ENCODE results near the gene TRIM69. TPM values are rescaled to one million over a fixed set of nuclear protein-coding genes. Genes with fewer than 3 reads are reported as not detected.
"Not testable (repeated sequence)": the region's sequence is repeated elsewhere in the genome, so short reads cannot be mapped to it uniquely, and the experiment has no call there.

TRIM69 gene
- polyA plus RNA-seq, 4 donors = 8.1 to 18.5 (median 10.9) TPM

DNA sequence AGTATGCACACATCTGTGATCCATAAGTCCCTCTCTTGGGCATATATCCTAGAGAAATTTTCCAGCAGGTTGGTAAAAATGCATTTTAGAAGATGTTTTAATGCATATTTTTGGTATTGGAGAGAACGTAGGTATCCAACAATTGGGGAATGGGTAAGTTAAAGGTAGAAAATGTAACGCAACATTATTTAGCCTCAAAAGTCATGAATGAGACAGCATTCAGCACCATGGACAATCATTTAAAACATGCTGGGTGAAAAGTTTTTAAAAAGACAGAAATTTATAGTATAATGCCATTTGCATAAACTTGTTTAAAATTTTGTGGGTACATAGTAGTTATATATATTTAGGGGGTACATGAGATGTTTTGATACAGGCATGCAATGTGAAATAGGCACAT is 43.4 kb downstream of the TRIM69 start:
- no peak overlapping the region for H3K27ac ChIP-seq (ENCODE audit: low read depth in 1 of 3, low read length in 2 of 3)
- H3K27me3 ChIP-seq (ENCODE audit: control insufficient read depth in 3 of 3, insufficient read depth in 3 of 3, low read length in 3 of 3) = no peaks in the 10 kb centered on the region
- DNase-seq (no peak), FAIRE-seq (no peak)
- peaks cover 0 to 3% (median 0%) of the 10 kb centered on the region in 3 donors for H3K4me1 ChIP-seq (ENCODE audit: control insufficient read depth in 3 of 3, insufficient read depth in 2 of 3, low read depth in 1 of 3, low read length in 2 of 3)
- no peaks in the 10 kb centered on the region for H3K9me3 ChIP-seq (ENCODE audit: control insufficient read depth in 2 of 2, insufficient read depth in 1 of 2, low read depth in 1 of 2, low read length in 1 of 2)
- no peaks in the 10 kb centered on the region for H3K36me3 ChIP-seq (ENCODE audit: control insufficient read depth in 3 of 3, insufficient read depth in 2 of 3, low read depth in 1 of 3, low read length in 3 of 3)
- H3K4me3 ChIP-seq (ENCODE audit: low read depth in 1 of 3, low read length in 3 of 3) = no peak overlapping the region
- WGBS, 3 donors = 95 to 100% (median 96%) methylated on average over 2 of the region's 2 CpGs

DNA sequence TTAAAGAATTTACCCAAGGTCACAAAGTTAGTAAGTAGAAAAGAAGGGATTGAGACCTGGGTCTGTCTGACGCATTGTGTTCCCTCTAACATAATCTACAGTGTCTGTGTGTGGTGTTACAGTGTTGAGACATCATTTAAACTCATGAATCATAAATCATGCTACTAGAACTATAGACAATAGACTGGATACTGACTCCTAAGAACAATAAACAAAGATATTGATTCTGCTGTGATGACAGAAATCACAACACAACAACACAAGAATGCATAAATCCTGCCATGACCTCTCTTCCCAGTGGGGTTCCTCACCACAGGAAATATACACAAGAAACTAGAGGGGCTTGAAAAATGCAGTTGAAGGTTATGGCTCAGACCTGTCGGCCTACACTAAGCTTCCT is 44.3 kb downstream of the TRIM69 start:
- WGBS, 3 donors = 74 to 90% (median 83%) methylated on average over 2 of the region's 2 CpGs
- Histone ChIP-seq H3K4me3 (ENCODE audit: low read depth in 1 of 3, low read length in 3 of 3) (no peak overlapping the region), H3K27ac (ENCODE audit: low read depth in 1 of 3, low read length in 2 of 3) (no peak overlapping the region), H3K36me3 (ENCODE audit: control insufficient read depth in 3 of 3, insufficient read depth in 2 of 3, low read depth in 1 of 3, low read length in 3 of 3) (no peaks in the 10 kb centered on the region), H3K4me1 (ENCODE audit: control insufficient read depth in 3 of 3, insufficient read depth in 2 of 3, low read depth in 1 of 3, low read length in 2 of 3) (peaks cover 0 to 3% (median 0%) of the 10 kb centered on the region in 3 donors), H3K27me3 (ENCODE audit: control insufficient read depth in 3 of 3, insufficient read depth in 3 of 3, low read length in 3 of 3) (no peaks in the 10 kb centered on the region), H3K9me3 (ENCODE audit: control insufficient read depth in 2 of 2, insufficient read depth in 1 of 2, low read depth in 1 of 2, low read length in 1 of 2) (no peaks in the 10 kb centered on the region)
- no peak for DNase-seq
- FAIRE-seq = no peak

DNA sequence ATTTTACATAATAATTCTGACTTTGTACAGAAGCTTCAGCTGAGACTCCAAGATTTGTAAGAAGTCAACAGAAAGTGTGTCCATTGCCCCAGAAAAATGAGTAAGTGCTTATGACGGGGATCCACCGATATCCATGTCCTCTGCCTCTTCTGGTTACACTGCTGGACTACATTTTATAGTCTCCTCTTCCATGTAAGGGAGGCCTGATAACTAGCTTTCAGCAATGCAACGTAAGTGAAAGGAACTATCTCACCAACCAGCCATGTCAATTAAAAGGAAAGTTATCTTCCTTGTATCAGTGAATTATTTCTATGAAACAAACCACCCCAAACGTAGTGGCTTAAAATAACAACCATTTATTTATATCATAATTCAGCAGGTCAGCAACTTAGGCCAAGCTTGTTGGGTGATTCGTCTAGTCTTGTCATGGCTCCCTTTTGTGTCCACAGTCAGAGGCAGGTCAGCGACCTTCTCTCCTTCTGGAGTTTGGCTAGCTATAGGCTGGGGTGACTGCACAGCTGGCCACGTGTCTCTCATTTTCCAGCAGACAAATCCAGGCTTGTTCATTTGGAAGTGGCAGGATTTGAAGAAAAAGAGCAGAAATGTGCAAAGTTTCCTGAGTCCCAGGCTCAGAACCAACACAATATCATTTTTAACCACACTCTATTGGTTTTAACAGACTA is 44.9 kb downstream of the TRIM69 start:
- DNase-seq (no peak), FAIRE-seq (no peak)
- Histone ChIP-seq H3K4me1 (ENCODE audit: control insufficient read depth in 3 of 3, insufficient read depth in 2 of 3, low read depth in 1 of 3, low read length in 2 of 3) (peaks cover 0 to 3% (median 0%) of the 10 kb centered on the region in 3 donors), H3K9me3 (ENCODE audit: control insufficient read depth in 2 of 2, insufficient read depth in 1 of 2, low read depth in 1 of 2, low read length in 1 of 2) (no peaks in the 10 kb centered on the region), H3K27me3 (ENCODE audit: control insufficient read depth in 3 of 3, insufficient read depth in 3 of 3, low read length in 3 of 3) (no peaks in the 10 kb centered on the region), H3K36me3 (ENCODE audit: control insufficient read depth in 3 of 3, insufficient read depth in 2 of 3, low read depth in 1 of 3, low read length in 3 of 3) (no peaks in the 10 kb centered on the region), H3K27ac (ENCODE audit: low read depth in 1 of 3, low read length in 2 of 3) (no peak overlapping the region), H3K4me3 (ENCODE audit: low read depth in 1 of 3, low read length in 3 of 3) (no peak overlapping the region)
- WGBS, 3 donors = 83 to 89% (median 87%) methylated on average over 7 of the region's 7 CpGs

DNA sequence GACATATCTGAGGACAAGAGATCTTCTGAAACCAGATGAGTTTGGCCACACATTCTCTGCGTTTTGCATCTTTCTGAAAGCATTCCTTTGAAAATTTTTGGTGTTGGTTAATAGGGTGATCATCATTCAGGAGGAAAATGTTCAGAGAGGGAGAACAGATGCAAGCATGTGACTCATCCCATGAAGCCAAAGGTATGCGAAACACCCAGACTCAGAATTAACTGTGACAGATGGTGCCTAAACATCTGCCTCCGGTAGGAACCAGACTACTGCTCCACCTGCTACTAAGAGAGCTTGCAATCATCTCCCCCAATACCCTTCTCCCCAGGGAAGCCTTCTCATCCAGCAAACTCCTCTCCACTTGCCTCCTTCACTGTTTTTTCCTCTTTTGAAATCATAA is 46.2 kb downstream of the TRIM69 start:
- DNase-seq (no peak), FAIRE-seq (no peak)
- Histone ChIP-seq H3K9me3 (ENCODE audit: control insufficient read depth in 2 of 2, insufficient read depth in 1 of 2, low read depth in 1 of 2, low read length in 1 of 2) (no peaks in the 10 kb centered on the region), H3K4me1 (ENCODE audit: control insufficient read depth in 3 of 3, insufficient read depth in 2 of 3, low read depth in 1 of 3, low read length in 2 of 3) (peaks cover 0 to 3% (median 0%) of the 10 kb centered on the region in 3 donors), H3K4me3 (ENCODE audit: low read depth in 1 of 3, low read length in 3 of 3) (no peak overlapping the region), H3K36me3 (ENCODE audit: control insufficient read depth in 3 of 3, insufficient read depth in 2 of 3, low read depth in 1 of 3, low read length in 3 of 3) (no peaks in the 10 kb centered on the region), H3K27ac (ENCODE audit: low read depth in 1 of 3, low read length in 2 of 3) (no peak overlapping the region), H3K27me3 (ENCODE audit: control insufficient read depth in 3 of 3, insufficient read depth in 3 of 3, low read length in 3 of 3) (no peaks in the 10 kb centered on the region)
- WGBS, 3 donors = 88 to 94% (median 91%) methylated on average over 3 of the region's 3 CpGs

DNA sequence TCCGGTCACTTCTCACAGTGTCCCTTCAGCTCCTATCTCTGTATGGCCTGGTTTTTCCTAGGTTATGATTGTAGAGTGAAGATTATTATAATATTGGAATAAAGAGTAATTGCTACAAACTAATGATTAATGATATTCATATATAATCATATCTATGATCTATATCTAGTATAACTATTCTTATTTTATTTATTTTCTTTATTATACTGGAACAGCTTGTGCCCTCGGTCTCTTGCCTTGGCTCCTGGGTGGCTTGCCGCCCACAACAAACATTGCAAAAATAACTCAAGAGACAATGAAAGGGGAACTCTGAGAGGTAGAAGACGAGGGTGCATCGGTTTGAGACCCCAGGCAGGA is 48.6 kb downstream of the TRIM69 start:
- not testable (repeated sequence) for H3K4me1 ChIP-seq (ENCODE audit: control insufficient read depth in 3 of 3, insufficient read depth in 2 of 3, low read depth in 1 of 3, low read length in 2 of 3); H3K27me3 ChIP-seq (ENCODE audit: control insufficient read depth in 3 of 3, insufficient read depth in 3 of 3, low read length in 3 of 3); H3K9me3 ChIP-seq (ENCODE audit: control insufficient read depth in 2 of 2, insufficient read depth in 1 of 2, low read depth in 1 of 2, low read length in 1 of 2); FAIRE-seq; DNase-seq; H3K36me3 ChIP-seq (ENCODE audit: control insufficient read depth in 3 of 3, insufficient read depth in 2 of 3, low read depth in 1 of 3, low read length in 3 of 3)
- WGBS, 3 donors = 43 to 53% (median 44%) methylated on average over 5 of the region's 5 CpGs
- H3K27ac ChIP-seq (ENCODE audit: low read depth in 1 of 3, low read length in 2 of 3) = peak overlapping the region in 2 of 3 donors; percentile 51 to 96
- peak overlapping the region in 2 of 3 donors; percentile 69 to 71 for H3K4me3 ChIP-seq (ENCODE audit: low read depth in 1 of 3, low read length in 3 of 3)

DNA sequence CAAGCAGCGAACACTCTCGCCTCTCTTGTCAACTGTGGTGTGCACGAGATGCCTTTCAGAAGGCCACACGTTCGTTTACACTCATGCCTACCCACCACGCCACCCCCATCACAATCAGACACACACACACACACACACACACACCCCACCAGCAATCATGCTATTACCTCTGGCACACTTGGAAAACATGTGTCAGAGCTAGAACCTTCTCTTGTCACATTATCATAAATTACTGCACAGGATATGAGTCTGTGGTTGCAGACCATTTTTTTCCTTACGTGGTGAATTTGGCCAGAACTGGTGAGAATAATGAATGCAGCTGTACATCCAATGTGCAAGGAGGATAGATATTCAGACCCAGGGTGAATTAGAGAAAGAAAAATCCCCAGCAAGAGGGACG is 52.4 kb downstream of the TRIM69 start:
- Histone ChIP-seq H3K4me1 (ENCODE audit: control insufficient read depth in 3 of 3, insufficient read depth in 2 of 3, low read depth in 1 of 3, low read length in 2 of 3) (peaks cover 0 to 3% (median 0%) of the 10 kb centered on the region in 3 donors), H3K36me3 (ENCODE audit: control insufficient read depth in 3 of 3, insufficient read depth in 2 of 3, low read depth in 1 of 3, low read length in 3 of 3) (no peaks in the 10 kb centered on the region)
- WGBS, 3 donors = 71 to 84% (median 81%) methylated on average over 8 of the region's 8 CpGs

DNA sequence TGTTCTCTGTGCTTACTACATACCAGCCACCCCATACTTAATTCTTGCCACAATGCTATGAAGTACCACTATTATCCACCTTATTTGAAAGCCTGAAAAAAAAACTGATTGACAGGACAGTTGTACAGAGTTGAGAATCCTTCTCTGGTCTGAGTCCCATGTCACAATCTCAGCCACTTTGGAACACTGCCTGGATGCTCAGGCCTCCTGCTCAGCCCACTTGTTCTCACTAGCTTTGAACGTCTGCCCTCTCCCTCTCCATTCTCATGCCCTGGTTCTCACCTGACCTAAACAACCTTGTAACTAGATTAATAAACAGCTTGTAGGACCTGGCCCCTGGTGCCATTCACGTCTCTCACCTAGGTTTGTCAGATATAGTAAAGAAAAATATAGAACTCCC is 53.9 kb downstream of the TRIM69 start:
- no peak overlapping the region for H3K4me3 ChIP-seq (ENCODE audit: low read depth in 1 of 3, low read length in 3 of 3)
- DNase-seq (no peak), FAIRE-seq (no peak)
- no peaks in the 10 kb centered on the region for H3K36me3 ChIP-seq (ENCODE audit: control insufficient read depth in 3 of 3, insufficient read depth in 2 of 3, low read depth in 1 of 3, low read length in 3 of 3)
- 78 to 86% (median 84%) methylated on average over 2 of the region's 2 CpGs for WGBS, 3 donors
- no peaks in the 10 kb centered on the region for H3K9me3 ChIP-seq (ENCODE audit: control insufficient read depth in 2 of 2, insufficient read depth in 1 of 2, low read depth in 1 of 2, low read length in 1 of 2)
- H3K27ac ChIP-seq (ENCODE audit: low read depth in 1 of 3, low read length in 2 of 3) = no peak overlapping the region
- peaks cover 0 to 2% (median 0%) of the 10 kb centered on the region in 3 donors for H3K27me3 ChIP-seq (ENCODE audit: control insufficient read depth in 3 of 3, insufficient read depth in 3 of 3, low read length in 3 of 3)
- no peaks in the 10 kb centered on the region for H3K4me1 ChIP-seq (ENCODE audit: control insufficient read depth in 3 of 3, insufficient read depth in 2 of 3, low read depth in 1 of 3, low read length in 2 of 3)

More for the DNA sequence above, 52.4 kb downstream of the TRIM69 start:
- no peak overlapping the region for H3K4me3 ChIP-seq (ENCODE audit: low read depth in 1 of 3, low read length in 3 of 3)
- peaks cover 0 to 2% (median 0%) of the 10 kb centered on the region in 3 donors for H3K27me3 ChIP-seq (ENCODE audit: control insufficient read depth in 3 of 3, insufficient read depth in 3 of 3, low read length in 3 of 3)
- FAIRE-seq (no peak), DNase-seq (no peak)
- H3K27ac ChIP-seq (ENCODE audit: low read depth in 1 of 3, low read length in 2 of 3) = no peak overlapping the region
- no peaks in the 10 kb centered on the region for H3K9me3 ChIP-seq (ENCODE audit: control insufficient read depth in 2 of 2, insufficient read depth in 1 of 2, low read depth in 1 of 2, low read length in 1 of 2)

DNA sequence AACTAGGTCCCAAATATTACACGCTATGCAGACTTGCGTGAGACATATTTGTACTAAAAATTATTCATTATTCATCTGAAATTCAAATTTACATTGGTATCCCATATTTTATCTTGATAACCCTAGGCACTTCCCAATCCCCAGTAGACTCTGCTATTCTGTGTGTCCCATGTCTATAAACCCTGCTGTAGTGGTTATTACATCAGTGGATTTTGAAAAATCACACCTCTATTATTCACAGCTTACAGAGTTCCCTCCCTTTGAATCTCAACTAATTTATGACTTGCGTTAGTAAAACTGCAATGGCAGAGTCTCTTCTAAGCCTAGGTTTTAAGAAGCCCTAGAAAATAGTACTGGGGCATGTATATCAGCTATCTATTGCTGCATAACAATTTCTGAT is 54.3 kb downstream of the TRIM69 start:
- H3K4me3 ChIP-seq (ENCODE audit: low read depth in 1 of 3, low read length in 3 of 3) = no peak overlapping the region
- H3K9me3 ChIP-seq (ENCODE audit: control insufficient read depth in 2 of 2, insufficient read depth in 1 of 2, low read depth in 1 of 2, low read length in 1 of 2) = no peaks in the 10 kb centered on the region
- DNase-seq = no peak
- H3K27me3 ChIP-seq (ENCODE audit: control insufficient read depth in 3 of 3, insufficient read depth in 3 of 3, low read length in 3 of 3) = peaks cover 0 to 2% (median 0%) of the 10 kb centered on the region in 3 donors
- H3K36me3 ChIP-seq (ENCODE audit: control insufficient read depth in 3 of 3, insufficient read depth in 2 of 3, low read depth in 1 of 3, low read length in 3 of 3) = no peaks in the 10 kb centered on the region
- no peaks in the 10 kb centered on the region for H3K4me1 ChIP-seq (ENCODE audit: control insufficient read depth in 3 of 3, insufficient read depth in 2 of 3, low read depth in 1 of 3, low read length in 2 of 3)
- 94 to 97% (median 97%) methylated on average over 3 of the region's 3 CpGs for WGBS, 3 donors
- FAIRE-seq = no peak
- H3K27ac ChIP-seq (ENCODE audit: low read depth in 1 of 3, low read length in 2 of 3) = no peak overlapping the region

DNA sequence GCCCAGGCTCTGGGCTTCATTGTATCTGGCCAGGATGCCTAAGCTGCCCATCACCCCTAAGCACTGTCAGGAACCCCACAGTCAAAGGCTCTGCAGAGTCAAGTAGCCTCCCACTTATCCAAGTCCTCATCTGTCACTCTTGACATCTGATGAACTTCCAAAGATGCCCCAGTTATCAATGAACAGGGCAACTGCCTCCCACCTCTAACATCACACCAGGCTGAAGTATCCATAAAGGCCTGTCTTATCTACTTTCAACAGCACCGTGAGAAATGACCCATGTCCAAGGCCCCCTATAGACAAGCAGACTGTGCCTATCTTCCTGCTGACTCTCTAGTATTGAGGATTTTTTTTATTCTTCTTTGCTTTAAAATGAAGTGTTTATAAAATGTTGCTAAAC is 56.4 kb downstream of the TRIM69 start:
- H3K4me1 ChIP-seq (ENCODE audit: control insufficient read depth in 3 of 3, insufficient read depth in 2 of 3, low read depth in 1 of 3, low read length in 2 of 3) = no peaks in the 10 kb centered on the region
- H3K4me3 ChIP-seq (ENCODE audit: low read depth in 1 of 3, low read length in 3 of 3) = no peak overlapping the region
- DNase-seq (no peak), FAIRE-seq (no peak)
- H3K27ac ChIP-seq (ENCODE audit: low read depth in 1 of 3, low read length in 2 of 3) = no peak overlapping the region
- no peaks in the 10 kb centered on the region for H3K9me3 ChIP-seq (ENCODE audit: control insufficient read depth in 2 of 2, insufficient read depth in 1 of 2, low read depth in 1 of 2, low read length in 1 of 2)
- H3K27me3 ChIP-seq (ENCODE audit: control insufficient read depth in 3 of 3, insufficient read depth in 3 of 3, low read length in 3 of 3) = peaks cover 0 to 2% (median 0%) of the 10 kb centered on the region in 3 donors
- 47 to 64% (median 55%) methylated on average over 1 of the region's 1 CpG for WGBS, 3 donors
- no peaks in the 10 kb centered on the region for H3K36me3 ChIP-seq (ENCODE audit: control insufficient read depth in 3 of 3, insufficient read depth in 2 of 3, low read depth in 1 of 3, low read length in 3 of 3)

All from small intestine (tissue), 7 donors.